Body of pancreas (tissue), 4 donors: ENCODE results near the gene TENM4.

ENCODE experiments used
- POLR2A ChIP-seq, 3 donors: fragments of 450-650 bp; IDR thresholded peaks; one replicate each; pipeline ENCODE4 v1.6.1; 2016; ENCODE audit warnings: antibody characterized with exemption in 3 of 3, mild to moderate bottlenecking in 2 of 3
- TF ChIP-seq, protein P1 (sequence below), 7 experiments: fragments of 450-650 bp in 4 of 7; fragments of 200-600 bp in 3 of 7; sonication (generic) in 3 of 7; IDR thresholded peaks; one replicate each; pipeline ENCODE4 v1.5.1; 2016 to 2019; ENCODE audit warnings: antibody characterized with exemption in 7 of 7

GRCh38 chr11:79406376-79406775, 34.5 kb downstream of the TENM4 start:
- TF ChIP-seq POLR2A (IDR thresholded peaks at IDR 0.05): no peak
- TF ChIP-seq, protein P1, sequence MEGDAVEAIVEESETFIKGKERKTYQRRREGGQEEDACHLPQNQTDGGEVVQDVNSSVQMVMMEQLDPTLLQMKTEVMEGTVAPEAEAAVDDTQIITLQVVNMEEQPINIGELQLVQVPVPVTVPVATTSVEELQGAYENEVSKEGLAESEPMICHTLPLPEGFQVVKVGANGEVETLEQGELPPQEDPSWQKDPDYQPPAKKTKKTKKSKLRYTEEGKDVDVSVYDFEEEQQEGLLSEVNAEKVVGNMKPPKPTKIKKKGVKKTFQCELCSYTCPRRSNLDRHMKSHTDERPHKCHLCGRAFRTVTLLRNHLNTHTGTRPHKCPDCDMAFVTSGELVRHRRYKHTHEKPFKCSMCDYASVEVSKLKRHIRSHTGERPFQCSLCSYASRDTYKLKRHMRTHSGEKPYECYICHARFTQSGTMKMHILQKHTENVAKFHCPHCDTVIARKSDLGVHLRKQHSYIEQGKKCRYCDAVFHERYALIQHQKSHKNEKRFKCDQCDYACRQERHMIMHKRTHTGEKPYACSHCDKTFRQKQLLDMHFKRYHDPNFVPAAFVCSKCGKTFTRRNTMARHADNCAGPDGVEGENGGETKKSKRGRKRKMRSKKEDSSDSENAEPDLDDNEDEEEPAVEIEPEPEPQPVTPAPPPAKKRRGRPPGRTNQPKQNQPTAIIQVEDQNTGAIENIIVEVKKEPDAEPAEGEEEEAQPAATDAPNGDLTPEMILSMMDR (IDR thresholded peaks at IDR 0.05): no peak
